Subcutaneous preadipocyte (primary cell): ENCODE measurements around the gene CTPS2. TPM values are rescaled to one million over a fixed set of nuclear protein-coding genes. Genes with fewer than 3 reads are reported as not detected.

ENCODE experiments used
- small RNA-seq: library from RNA; depleted of rRNA; stranded (forward); fragments of <200 nt; gene quantifications from one replicate; pipeline ENCODE3, GENCODE V24; 2012
- total RNA-seq: library from RNA; depleted of rRNA; stranded (reverse); fragments of >200 nt; gene quantifications from 2 replicates; pipeline ENCODE4 v1.2.3, GENCODE V29; 2012

CTPS2 gene
- total RNA-seq: 6.6 and 10.6 TPM in 2 replicates

GRCh38 chrX:16712548-16713155 is at the start of gene CTPS2:
TSS of gene CTPS2 (minus strand) at chrX:16712669. CDS start at chrX:16702902, 9,767 bp downstream.

GRCh38 chrX:16719334-16720084 is 7.0 kb upstream of the CTPS2 start, which contains the start of gene SYAP1:
TSS of gene SYAP1 (plus strand) at chrX:16719612. CDS start at chrX:16719725, 113 bp downstream.

DNA sequence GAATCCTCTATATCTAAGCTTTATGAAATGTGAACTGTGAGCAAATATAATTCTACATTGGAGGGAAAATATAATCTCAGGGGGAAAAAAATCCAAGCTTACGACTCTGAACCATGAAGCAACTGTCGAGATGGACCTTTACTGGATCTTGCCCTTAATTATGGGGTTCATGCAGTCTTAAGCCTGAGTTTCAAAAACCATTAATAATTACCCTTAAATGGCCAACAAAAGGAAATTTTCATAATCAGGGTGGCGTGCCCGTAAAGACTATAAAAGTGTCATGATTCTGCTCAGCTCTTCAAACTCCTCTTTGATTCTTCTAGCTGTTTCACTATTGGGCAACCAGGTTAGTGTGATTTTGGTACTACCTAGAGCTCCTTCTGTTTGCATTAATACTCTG is 62.6 kb downstream of the CTPS2 start, which contains the start of gene S100G:
S100G (plus strand) TSS at position 301 of the 400 bp plus-strand sequence. CDS start 849 bp downstream, outside the sequence.

Small RNA genes within 50 kb of the gene (small RNA-seq; reads per million reads assigned to genes)
- gene MIR548AM: not detected

Other genes with a start within 250 kb of the CTPS2 start
- not detected in 2 replicates for gene S100G, start 62.5 kb downstream of the CTPS2 start, total RNA-seq
- 29.0 and 38.5 TPM in 2 replicates for gene SYAP1, start 6.9 kb upstream of the CTPS2 start, total RNA-seq
- 10.3 and 14.7 TPM in 2 replicates for gene TXLNG, start 73.8 kb upstream of the CTPS2 start, total RNA-seq
- gene RBBP7, start 157.7 kb upstream of the CTPS2 start, total RNA-seq: 102 and 129 TPM in 2 replicates
- 0.37 and 0.39 TPM in 2 replicates for gene REPS2, start 234.0 kb upstream of the CTPS2 start, total RNA-seq